Adrenal gland (tissue), 5 donors: ENCODE measurements around the gene ADPRM.

Experiments used
- CTCF ChIP-seq, 6 experiments: fragments of 450-650 bp in 4 of 6; fragments of 200-600 bp in 2 of 6; sonication (generic) in 1 of 6; IDR thresholded peaks; 1 replicate in 5 of 6; 2 replicates in 1 of 6; pipeline versions ENCODE4 v1.5.1 to v1.8.0; 2016 to 2021; ENCODE audit warnings: antibody characterized with exemption in 6 of 6, mild to moderate bottlenecking in 2 of 6, moderate library complexity in 1 of 6
- POLR2A ChIP-seq, 2 donors: fragments of 450-650 bp; IDR thresholded peaks; one replicate each; pipeline ENCODE4 v1.6.1; 2017; ENCODE audit warnings: antibody characterized with exemption in 2 of 2, mild to moderate bottlenecking in 2 of 2, moderate library complexity in 1 of 2
- donor health status: DM: no; HTN: no; CAD: no.

- TF ChIP-seq CTCF (IDR thresholded peaks at IDR 0.05) (no peak), POLR2A (IDR thresholded peaks at IDR 0.05) (no peak)
These were observed 52.8 kb downstream of the ADPRM start for GRCh38 chr17:10750210-10750609.
